GM10248 (cell line): ENCODE measurements around the gene DRAM1.

Experiments used
- CTCF ChIA-PET: fragments of 300-600 bp; sonication (Branson Sonifier 250); formaldehyde crosslinking; extraction: SDS; loops from one replicate; lab custom pipeline; 2021; ENCODE audit warnings: antibody characterized with exemption; lab: Yijun Ruan, JAX
- POLR2A ChIA-PET: fragments of 350-650 bp; sonication (Branson Sonifier 250); formaldehyde crosslinking; extraction: SDS; loops from one replicate; lab custom pipeline; 2020; ENCODE audit warnings: antibody characterized with exemption; lab: Yijun Ruan, JAX
- DNase-seq: peaks from one replicate; pipeline ENCODE4 v3.0.0; 2012; ENCODE audit errors: extremely low spot score
- TF ChIP-seq, protein P1 (sequence below): IDR thresholded peaks from 2 replicates; pipeline ENCODE4 v1.5.1; 2012; ENCODE audit warnings: mild to moderate bottlenecking, low read depth; ENCODE audit errors: extremely low read depth, missing control alignments, control extremely low read depth

The DRAM1 gene

DNA sequence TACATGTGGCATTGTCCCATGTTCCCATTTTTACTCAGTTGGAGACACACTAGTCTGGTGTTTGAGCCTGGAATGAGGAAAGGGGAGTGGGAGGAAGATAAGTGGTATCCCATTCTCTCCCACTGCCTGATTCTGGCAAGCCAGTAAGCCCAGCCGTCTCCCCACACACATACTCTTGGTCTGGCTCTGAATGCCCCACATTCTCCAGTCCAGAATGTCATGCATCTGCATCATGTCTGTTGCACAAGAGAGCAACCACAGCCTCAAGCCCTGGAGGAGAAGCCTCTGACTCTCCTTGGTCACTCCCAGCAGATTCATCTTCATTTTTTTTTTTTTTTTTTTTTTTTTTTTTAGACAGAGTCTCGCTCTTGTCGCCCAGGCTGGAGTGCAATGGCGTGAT lies 48.0 kb downstream of the DRAM1 start:
- POLR2A ChIA-PET = no interaction called here
- TF ChIP-seq, protein P1, sequence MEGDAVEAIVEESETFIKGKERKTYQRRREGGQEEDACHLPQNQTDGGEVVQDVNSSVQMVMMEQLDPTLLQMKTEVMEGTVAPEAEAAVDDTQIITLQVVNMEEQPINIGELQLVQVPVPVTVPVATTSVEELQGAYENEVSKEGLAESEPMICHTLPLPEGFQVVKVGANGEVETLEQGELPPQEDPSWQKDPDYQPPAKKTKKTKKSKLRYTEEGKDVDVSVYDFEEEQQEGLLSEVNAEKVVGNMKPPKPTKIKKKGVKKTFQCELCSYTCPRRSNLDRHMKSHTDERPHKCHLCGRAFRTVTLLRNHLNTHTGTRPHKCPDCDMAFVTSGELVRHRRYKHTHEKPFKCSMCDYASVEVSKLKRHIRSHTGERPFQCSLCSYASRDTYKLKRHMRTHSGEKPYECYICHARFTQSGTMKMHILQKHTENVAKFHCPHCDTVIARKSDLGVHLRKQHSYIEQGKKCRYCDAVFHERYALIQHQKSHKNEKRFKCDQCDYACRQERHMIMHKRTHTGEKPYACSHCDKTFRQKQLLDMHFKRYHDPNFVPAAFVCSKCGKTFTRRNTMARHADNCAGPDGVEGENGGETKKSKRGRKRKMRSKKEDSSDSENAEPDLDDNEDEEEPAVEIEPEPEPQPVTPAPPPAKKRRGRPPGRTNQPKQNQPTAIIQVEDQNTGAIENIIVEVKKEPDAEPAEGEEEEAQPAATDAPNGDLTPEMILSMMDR = no peak
- no peak for DNase-seq

DNA sequence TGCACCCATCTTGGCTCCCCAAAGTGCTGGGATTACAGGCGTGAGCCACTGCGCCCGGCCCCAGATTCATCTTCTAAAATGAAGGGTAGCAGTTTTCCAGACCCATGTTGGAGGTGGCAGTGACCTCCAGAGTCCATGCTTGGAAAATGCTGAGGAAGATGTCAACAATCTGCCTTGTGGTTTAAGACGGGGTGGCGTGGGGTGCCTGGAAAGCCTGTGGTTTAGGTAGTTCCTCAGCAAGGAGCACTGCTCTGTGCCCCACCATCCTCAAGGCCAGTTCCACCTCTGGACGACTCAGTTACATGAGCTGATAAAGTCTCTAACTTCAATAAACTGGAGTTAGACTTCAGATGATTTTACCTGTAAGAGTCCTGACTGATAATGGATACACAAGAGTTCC lies 48.6 kb downstream of the DRAM1 start:
- ChIA-PET POLR2A (no interaction called here), CTCF (no interaction called here)
- no peak for DNase-seq
- TF ChIP-seq, protein P1 = no peak

More for the DNA sequence above, 48.0 kb downstream of the DRAM1 start:
- CTCF ChIA-PET = no interaction called here

DNA sequence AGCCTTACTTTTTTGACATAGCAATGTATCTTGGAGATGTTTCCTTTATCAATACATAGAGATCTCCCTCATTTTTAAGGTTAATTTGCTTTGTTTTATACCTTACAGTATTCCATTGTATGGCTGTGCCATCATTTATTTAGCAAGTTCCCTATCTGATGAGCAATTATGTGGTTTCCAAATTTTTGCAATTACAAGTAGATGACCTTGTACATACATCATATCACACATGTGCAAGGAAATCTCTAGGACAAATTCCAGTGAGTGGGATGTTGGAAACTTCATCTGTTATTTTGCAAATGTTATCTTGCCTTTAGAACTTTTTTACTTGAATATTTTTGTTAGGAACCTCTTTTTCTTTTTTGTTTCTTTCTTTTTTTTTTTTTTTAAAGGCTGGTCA lies 49.7 kb downstream of the DRAM1 start:
- ChIA-PET CTCF (interaction anchor here (2.1 kb wide), 1 partner anchor 10 kb away, joined by 5 read pairs; no protein-coding TSS in a partner anchor), POLR2A (interaction anchor here (0.7 kb wide), 1 partner anchor 208 kb away, joined by 14 read pairs; no protein-coding TSS in a partner anchor)
- DNase-seq = no peak
- TF ChIP-seq, protein P1 = no peak

DNA sequence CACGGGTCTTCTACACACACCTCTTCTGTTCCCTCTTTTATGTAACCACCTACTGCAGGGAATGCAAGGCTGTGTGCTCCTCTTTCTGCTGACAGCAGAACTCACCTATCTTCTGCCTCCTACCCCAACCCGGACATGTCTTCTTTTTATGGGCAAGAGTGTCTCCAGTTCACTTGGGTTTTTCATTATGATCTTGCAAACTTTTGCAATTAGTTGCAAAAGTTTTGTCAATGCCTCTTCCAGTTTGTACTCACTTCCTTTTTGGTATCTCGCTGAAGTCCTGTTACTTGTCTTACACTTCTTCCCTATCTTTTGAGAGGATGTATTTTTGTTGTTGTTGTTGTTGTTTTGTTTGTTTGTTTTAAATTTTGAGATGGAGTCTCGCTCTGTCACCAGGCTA lies 50.6 kb downstream of the DRAM1 start:
- CTCF ChIA-PET = interaction anchor here (1.1 to 2.1 kb wide), 3 partner anchors 11 to 841 kb away, joined by 3 to 5 read pairs (median 3); no protein-coding TSS in a partner anchor
- no peak for DNase-seq
- POLR2A ChIA-PET = no interaction called here
- TF ChIP-seq, protein P1 = no peak

DNA sequence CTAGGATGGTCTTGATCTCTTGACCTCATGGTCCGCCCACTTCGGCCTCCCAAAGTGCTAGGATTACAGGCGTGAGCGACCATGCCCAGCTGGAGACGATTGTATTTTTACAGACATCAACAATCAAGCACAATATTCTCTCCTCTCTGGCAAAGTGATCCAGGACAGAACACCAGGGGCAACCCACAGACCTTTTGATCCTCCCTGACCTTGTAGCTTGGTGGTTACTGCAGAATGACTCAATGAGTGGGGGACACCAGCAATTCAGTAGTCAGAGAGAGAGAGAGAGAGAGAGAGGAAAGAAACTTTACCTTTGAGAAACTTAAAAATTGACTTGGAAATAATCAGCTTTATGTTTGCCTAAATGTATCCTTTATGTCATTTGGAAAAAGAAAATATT lies 51.2 kb downstream of the DRAM1 start:
- no peak for DNase-seq
- ChIA-PET CTCF (interaction anchor here (0.7 to 2.1 kb wide), 8 partner anchors 9 to 840 kb away, joined by 3 to 8 read pairs (median 3); no protein-coding TSS in a partner anchor), POLR2A (no interaction called here)
- TF ChIP-seq, protein P1 = no peak

DNA sequence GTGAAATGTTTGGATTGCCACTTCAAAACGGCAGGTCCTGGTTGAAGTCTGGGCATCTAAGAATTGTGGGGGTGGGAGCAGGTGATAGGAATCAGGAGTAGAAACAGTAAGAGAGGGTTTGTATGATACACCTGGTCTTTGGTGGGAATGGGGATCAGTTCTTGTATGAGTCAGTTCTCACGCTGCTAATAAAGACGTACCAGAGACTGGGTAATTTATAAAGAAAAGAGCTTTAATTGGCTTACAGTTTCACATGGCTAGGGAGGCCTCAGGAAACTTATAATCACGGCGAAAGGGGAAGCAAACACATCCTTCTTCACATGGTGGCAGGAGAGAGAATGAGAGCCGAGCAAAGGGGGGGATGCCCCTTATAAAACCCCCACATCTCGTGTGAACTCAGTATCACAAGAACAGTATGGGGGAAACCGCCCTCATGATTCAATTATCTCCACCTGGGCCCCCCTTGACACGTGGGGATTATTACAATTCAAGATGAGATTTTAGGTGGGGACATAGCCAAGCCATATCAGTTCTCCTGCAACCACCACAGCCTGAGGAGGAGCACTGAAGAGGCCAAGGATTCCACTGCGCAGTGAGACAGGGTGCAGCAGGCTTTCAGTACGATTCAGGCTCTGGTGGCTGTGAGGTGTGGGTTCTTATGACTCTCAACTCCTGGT lies 52.1 kb downstream of the DRAM1 start:
- TF ChIP-seq, protein P1 = no peak
- POLR2A ChIA-PET = interaction anchor here (0.6 kb wide), 1 partner anchor 1998 kb away, joined by 3 read pairs; no protein-coding TSS in a partner anchor
- no peak for DNase-seq
- CTCF ChIA-PET = interaction anchor here (0.7 to 1.7 kb wide), 7 partner anchors 9 to 128 kb away, joined by 3 to 8 read pairs (median 3); no protein-coding TSS in a partner anchor
